Fibroblast of mammary gland (primary cell): ENCODE data around the gene FDXACB1.

Source experiments
- DNase-seq: peaks from one replicate; pipeline ENCODE4 v3.0.0-alpha.2; 2010; ENCODE audit warnings: low read depth
- H3K4me3 ChIP-seq: 2 replicates; pipeline ENCODE4 v1.5.1; 2011; ENCODE audit warnings: low read depth, mild to moderate bottlenecking, low read length, moderate library complexity; ENCODE audit not compliant: control insufficient read depth
- TF ChIP-seq, protein P1 (sequence below): conservative IDR thresholded peaks from 2 replicates; pipeline ENCODE4 v1.5.1; 2011; ENCODE audit warnings: low read depth, low read length, inconsistent platforms; ENCODE audit not compliant: control insufficient read depth, insufficient read depth

Gene FDXACB1

DNA sequence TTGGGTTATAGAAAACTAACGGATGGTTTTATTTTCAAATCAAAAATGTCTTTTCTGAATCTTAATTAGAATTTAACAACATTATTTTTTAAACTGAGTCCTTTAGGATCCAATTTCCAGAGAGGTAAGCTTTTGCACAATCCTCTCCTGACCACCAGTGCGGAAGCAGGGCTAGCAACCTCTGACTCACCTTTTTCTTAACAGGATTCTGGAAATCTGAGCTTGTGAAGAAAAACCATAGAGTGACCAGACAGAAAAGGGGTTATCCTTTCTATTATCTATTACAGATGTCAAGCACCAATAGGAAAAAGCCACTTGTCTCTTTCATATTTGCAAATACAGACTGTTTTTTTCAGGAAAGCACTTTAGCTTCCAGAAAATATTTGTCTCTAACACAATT is 32.9 kb downstream of the FDXACB1 start:
- TF ChIP-seq, protein P1, sequence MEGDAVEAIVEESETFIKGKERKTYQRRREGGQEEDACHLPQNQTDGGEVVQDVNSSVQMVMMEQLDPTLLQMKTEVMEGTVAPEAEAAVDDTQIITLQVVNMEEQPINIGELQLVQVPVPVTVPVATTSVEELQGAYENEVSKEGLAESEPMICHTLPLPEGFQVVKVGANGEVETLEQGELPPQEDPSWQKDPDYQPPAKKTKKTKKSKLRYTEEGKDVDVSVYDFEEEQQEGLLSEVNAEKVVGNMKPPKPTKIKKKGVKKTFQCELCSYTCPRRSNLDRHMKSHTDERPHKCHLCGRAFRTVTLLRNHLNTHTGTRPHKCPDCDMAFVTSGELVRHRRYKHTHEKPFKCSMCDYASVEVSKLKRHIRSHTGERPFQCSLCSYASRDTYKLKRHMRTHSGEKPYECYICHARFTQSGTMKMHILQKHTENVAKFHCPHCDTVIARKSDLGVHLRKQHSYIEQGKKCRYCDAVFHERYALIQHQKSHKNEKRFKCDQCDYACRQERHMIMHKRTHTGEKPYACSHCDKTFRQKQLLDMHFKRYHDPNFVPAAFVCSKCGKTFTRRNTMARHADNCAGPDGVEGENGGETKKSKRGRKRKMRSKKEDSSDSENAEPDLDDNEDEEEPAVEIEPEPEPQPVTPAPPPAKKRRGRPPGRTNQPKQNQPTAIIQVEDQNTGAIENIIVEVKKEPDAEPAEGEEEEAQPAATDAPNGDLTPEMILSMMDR = no peak
- H3K4me3 ChIP-seq = no peak overlapping the region
- DNase-seq = peak; percentile 81

DNA sequence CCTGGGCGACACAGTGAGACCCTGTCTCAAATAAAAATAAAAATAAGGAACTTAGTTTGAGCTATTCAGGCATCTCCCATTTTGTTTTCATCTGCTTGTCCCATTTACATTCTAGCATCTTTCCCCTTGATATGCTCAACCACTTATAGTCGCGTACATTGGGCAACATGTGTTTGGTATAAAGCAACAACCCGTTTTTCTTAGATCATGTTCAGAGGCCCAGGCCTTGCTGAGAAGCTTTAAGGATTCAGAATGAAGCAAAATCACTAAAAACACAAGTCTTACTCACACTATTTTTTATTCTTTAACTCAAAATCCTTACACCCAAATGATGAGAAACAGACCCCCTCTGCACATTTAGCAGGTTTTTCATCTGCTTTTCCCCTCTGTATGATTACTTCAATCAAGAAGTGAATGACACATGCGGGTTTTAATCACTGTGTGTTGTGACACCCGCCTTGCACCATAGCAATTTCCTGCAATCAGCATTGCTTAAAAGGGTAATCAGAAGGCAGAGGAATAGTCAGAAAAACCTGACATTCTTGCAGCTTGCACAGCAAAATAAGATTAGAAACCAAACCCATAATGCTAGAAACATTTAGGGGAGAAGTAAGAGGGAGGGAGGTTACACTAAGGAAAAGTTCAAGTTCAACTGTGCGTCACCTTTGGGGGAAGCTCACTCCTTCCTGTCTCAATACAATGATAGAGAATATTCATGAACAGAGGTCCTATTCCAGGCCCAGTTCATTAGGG is 33.5 kb downstream of the FDXACB1 start:
- H3K4me3 ChIP-seq = no peak overlapping the region
- peak; percentile 24 for DNase-seq
- TF ChIP-seq, protein P1 = no peak

DNA sequence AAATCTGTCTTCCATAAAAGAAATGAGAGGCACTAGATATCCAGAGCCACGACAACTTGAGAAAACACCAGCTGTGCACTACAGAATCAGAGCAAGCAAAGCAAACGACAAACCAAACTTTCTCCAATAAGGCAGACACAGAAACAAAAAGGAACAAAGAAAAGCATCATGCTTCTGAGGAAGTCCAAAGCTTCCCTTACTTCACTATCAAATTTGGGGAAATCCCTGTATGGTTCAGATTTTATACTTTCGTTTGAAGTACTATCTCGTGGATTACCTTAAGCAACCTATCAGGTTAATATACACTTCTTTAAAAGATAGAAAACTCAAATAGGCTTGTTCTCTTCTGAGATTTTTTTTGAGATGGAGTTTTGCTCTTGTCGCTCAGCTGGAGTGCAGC is 35.3 kb downstream of the FDXACB1 start:
- TF ChIP-seq, protein P1 = no peak
- H3K4me3 ChIP-seq = no peak overlapping the region
- no peak for DNase-seq

DNA sequence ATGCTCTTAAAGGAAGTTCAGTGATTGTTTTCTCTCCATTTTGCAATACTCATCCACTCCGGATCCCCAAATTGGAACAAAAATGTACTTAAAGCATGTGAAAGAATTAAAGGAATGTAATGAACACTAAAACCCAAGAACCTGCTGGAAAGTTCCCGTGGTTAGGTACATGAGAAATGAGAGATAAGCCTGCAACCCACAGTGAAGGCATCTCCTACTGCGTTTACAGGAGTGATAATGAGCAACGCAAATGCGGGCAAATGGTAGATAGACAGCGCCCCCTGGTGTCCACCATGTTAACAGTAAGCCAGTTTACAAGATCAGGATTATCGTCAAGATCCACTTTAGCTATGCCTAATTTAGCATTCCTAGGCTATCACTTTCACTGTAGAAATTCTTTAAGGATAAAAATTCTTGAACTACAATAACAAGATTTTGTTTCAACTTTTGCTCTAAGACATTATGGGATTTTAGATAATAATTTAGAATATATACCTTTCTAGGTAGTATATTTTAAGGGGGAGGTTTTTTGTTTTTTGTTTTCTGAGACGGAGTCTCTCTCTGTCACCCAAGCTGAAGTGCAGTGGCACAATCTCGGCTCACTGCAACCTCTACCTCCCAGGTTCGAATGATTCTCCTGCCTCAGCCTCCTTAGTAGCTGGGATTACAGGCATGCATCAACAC is 37.5 kb downstream of the FDXACB1 start:
- H3K4me3 ChIP-seq = no peak overlapping the region

DNA sequence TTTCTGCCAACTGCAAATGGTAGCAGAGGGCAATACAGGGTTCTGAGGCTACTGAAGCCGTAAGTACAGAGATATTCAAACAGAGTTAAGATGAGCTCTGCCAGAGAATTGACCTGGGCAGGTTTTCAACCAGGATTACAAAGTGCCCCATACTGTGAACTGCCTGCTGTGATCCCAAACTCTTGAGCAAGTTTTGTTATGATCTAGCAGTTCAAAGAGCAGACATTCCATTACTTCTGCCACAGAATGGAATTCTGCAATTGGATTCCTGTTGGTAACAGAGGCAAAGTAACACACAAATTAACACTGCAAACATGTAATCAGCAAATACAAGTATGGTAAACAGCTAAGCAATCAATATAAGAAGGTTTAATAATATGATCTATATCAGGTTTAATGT is 38.8 kb downstream of the FDXACB1 start:
- no peak overlapping the region for H3K4me3 ChIP-seq
- no peak for DNase-seq
- TF ChIP-seq, protein P1 = no peak

More for the DNA sequence above, 37.5 kb downstream of the FDXACB1 start:
- TF ChIP-seq, protein P1 = peak; percentile 90
- DNase-seq = peak; percentile 85

DNA sequence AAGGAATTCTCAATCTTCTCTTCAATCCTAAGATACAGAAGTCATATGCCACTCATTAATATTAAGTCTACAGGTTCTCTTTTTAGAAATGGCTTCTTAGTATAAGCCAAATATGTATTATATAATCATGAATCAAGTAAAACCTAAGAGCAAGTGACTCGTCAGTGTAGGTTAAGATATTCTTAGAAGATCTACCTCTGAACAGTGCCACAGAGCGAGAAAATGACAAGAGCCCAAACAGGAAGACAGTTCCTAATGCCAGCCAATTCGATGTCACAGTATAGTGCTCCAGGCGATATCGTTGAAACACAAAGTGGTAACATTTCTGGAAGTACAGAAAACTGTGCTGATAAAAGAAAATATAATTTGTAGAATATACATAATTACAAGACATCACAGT is 40.9 kb downstream of the FDXACB1 start:
- no peak for DNase-seq
- H3K4me3 ChIP-seq = no peak overlapping the region
- TF ChIP-seq, protein P1 = no peak
